Measurements from ENCODE around the gene KCNQ5. TPM values are rescaled to one million over a fixed set of nuclear protein-coding genes. Genes with fewer than 3 reads are reported as not detected.

KCNQ5 gene
- polyA plus RNA-seq, 3 donors, result not detected

GRCh38 chr6:73177221-73177944 lies 555.5 kb downstream of the KCNQ5 start:
- no peak overlapping the region for H3K4me3 ChIP-seq (replicated peaks in 1 of 3; ENCODE audit: low read depth in 2 of 3, low read length in 3 of 3)
- no peaks in the 10 kb centered on the region for H3K36me3 ChIP-seq (replicated peaks in 1 of 2; ENCODE audit: control insufficient read depth in 1 of 2, insufficient read depth in 2 of 2, low read length in 2 of 2)
- 100% methylated on average over 3 of the region's 5 CpGs for whole genome bisulfite sequencing (ENCODE audit: insufficient coverage)
- Mint-ChIP-seq H3K27ac (no peak overlapping the region), H3K36me3 (no peaks in the 10 kb centered on the region), H3K4me1 (peaks cover 9% of the 10 kb centered on the region), H3K27me3 (ENCODE audit: low read depth in 3 of 3) (no peaks in the 10 kb centered on the region), H3K4me3 (no peak overlapping the region), H3K9me3 (no peaks in the 10 kb centered on the region)
- H3K27ac ChIP-seq (ENCODE audit: low read depth in 1 of 2, low read length in 2 of 2), result no peak overlapping the region
- DNase-seq, result no peak
- H3K4me1 ChIP-seq (ENCODE audit: control insufficient read depth in 1 of 2, insufficient read depth in 2 of 2, low read length in 2 of 2), result peaks cover 0 to 3% of the 10 kb centered on the region in 2 donors
- H3K9ac ChIP-seq (ENCODE audit: insufficient read depth, low read length, poor library complexity, severe bottlenecking), result no peak overlapping the region
- H3K79me2 ChIP-seq (ENCODE audit: insufficient read depth, low read length), result no peaks in the 10 kb centered on the region
- no peak for TF ChIP-seq CTCF (IDR thresholded peaks at IDR 0.05)
- H2AFZ ChIP-seq (ENCODE audit: insufficient read depth, low read depth, low read length, poor library complexity, severe bottlenecking), result no peak overlapping the region
- intact Hi-C loops (cut with micrococcal nuclease), result no loop called here
- no peaks in the 10 kb centered on the region for H3K27me3 ChIP-seq (ENCODE audit: control insufficient read depth in 2 of 2, insufficient read depth in 2 of 2, low read length in 2 of 2)
- H3K9me3 ChIP-seq (replicated peaks in 1 of 2; ENCODE audit: control insufficient read depth in 1 of 2, insufficient read depth in 1 of 2, low read length in 2 of 2), result no peaks in the 10 kb centered on the region
- H4K20me1 ChIP-seq (ENCODE audit: insufficient read depth, low read length), result no peaks in the 10 kb centered on the region
- no peak overlapping the region for H3K4me2 ChIP-seq (replicated peaks; ENCODE audit: extremely low read depth, low read length, poor library complexity, severe bottlenecking)

GRCh38 chr6:73180076-73180738 lies 558.3 kb downstream of the KCNQ5 start:
- peaks cover 0 to 3% of the 10 kb centered on the region in 2 donors for H3K4me1 ChIP-seq (ENCODE audit: control insufficient read depth in 1 of 2, insufficient read depth in 2 of 2, low read length in 2 of 2)
- 73% methylated on average over 3 of the region's 6 CpGs for WGBS (ENCODE audit: insufficient coverage)
- H3K27me3 Mint-ChIP-seq (ENCODE audit: low read depth in 3 of 3), result no peaks in the 10 kb centered on the region
- H3K4me2 ChIP-seq (replicated peaks; ENCODE audit: extremely low read depth, low read length, poor library complexity, severe bottlenecking), result peak overlapping the region; percentile 30
- peak overlapping the region; percentile 47 for H2AFZ ChIP-seq (ENCODE audit: insufficient read depth, low read depth, low read length, poor library complexity, severe bottlenecking)
- H3K27ac ChIP-seq (ENCODE audit: low read depth in 1 of 2, low read length in 2 of 2), result no peak overlapping the region
- H3K9ac ChIP-seq (ENCODE audit: insufficient read depth, low read length, poor library complexity, severe bottlenecking), result no peak overlapping the region
- peaks cover 9% of the 10 kb centered on the region for H3K4me1 Mint-ChIP-seq
- no peaks in the 10 kb centered on the region for H3K9me3 ChIP-seq (replicated peaks in 1 of 2; ENCODE audit: control insufficient read depth in 1 of 2, insufficient read depth in 1 of 2, low read length in 2 of 2)
- no peak for DNase-seq
- H3K36me3 Mint-ChIP-seq, result no peaks in the 10 kb centered on the region
- no peaks in the 10 kb centered on the region for H3K27me3 ChIP-seq (ENCODE audit: control insufficient read depth in 2 of 2, insufficient read depth in 2 of 2, low read length in 2 of 2)
- no peak for TF ChIP-seq CTCF (IDR thresholded peaks at IDR 0.05)
- H3K79me2 ChIP-seq (ENCODE audit: insufficient read depth, low read length), result no peaks in the 10 kb centered on the region
- no peaks in the 10 kb centered on the region for H3K36me3 ChIP-seq (replicated peaks in 1 of 2; ENCODE audit: control insufficient read depth in 1 of 2, insufficient read depth in 2 of 2, low read length in 2 of 2)
- no peaks in the 10 kb centered on the region for H4K20me1 ChIP-seq (ENCODE audit: insufficient read depth, low read length)
- intact Hi-C loops (cut with micrococcal nuclease), result no loop called here
- H3K27ac Mint-ChIP-seq, result no peak overlapping the region
- H3K9me3 Mint-ChIP-seq, result no peaks in the 10 kb centered on the region
- peak overlapping the region in 1 of 2 donors; percentile 58 for H3K4me3 Mint-ChIP-seq
- peak overlapping the region in 1 of 3 experiments; percentile 40 for H3K4me3 ChIP-seq (replicated peaks in 1 of 3; ENCODE audit: low read depth in 2 of 3, low read length in 3 of 3)

All from CD14-positive monocyte (primary cell).